ENCODE data around the gene MYCBPAP. TPM values are rescaled to one million over a fixed set of nuclear protein-coding genes. Genes with fewer than 3 reads are reported as not detected.
A peak's percentile ranks its signal among the peaks of the same experiment; 100 is the strongest.

Gene MYCBPAP
- total RNA-seq, 2 donors from 2014 or later: 0.56 to 2.8 TPM

DNA sequence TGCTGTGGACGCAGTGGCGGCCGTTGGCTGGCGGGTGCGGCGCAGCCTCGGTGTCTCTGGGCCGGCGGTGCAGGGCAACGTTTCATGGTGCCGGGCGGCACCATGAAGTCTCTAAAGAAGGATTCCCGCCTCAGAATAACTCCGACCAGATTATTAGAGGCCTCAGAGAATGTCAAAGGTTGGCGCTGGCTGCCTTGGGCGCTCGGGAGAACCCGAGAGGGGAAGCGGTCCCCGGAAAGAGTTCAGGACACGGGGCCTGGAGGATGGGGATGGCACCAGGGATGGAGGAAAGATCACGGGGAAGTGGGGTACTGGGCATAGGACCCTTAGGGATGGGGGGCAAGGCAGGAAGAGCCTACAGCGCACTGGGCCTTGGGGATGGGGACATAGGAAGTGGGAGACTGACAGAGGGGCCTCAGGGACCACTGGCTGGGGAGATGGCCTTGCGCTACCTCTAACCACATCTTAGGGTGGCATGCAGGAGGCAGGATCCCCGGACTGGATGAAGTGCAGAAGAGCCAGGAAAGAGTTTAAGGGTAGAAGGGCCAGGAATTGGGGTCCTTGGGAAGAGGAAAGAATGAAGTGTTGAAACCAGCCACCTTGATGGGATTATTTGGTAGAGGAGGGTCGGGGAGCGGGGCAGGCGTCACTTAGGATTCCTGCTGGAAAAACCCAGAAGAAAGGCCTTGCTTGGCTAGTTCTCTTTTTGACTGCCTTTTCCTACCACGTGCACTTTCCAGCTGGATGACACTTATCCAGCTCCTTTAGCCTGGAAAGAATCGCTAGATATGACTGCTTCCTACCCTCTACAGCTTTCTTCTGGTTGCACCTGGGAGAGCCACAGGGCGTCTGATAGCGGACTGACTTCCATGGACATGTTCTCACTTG lies 578 bp downstream of the MYCBPAP start:
- no peaks in the 10 kb centered on the region for H3K27me3 ChIP-seq
- no peak for TF ChIP-seq CTCF (IDR thresholded peaks at IDR 0.05)
- H3K9ac ChIP-seq (ENCODE audit: low read depth in 2 of 2, low read length in 2 of 2): peak overlapping the region; percentile 44 to 51
- H3K4me1 ChIP-seq: no peaks in the 10 kb centered on the region
- peak overlapping the region; percentile 25 for H3K27ac ChIP-seq
- intact Hi-C loops (cut with DNase I): no loop called here
- H3K9me3 ChIP-seq: no peaks in the 10 kb centered on the region
- peak overlapping the region; percentile 54 for H3K4me3 ChIP-seq
- no peak for DNase-seq
- H3K36me3 ChIP-seq: no peaks in the 10 kb centered on the region

GRCh38 chr17:50511058-50511457 lies 2.8 kb downstream of the MYCBPAP start:
- Histone ChIP-seq H3K9me3 (no peaks in the 10 kb centered on the region), H3K4me1 (no peaks in the 10 kb centered on the region), H3K36me3 (no peaks in the 10 kb centered on the region), H3K27ac (no peak overlapping the region), H3K27me3 (no peaks in the 10 kb centered on the region), H3K9ac (ENCODE audit: low read depth in 2 of 2, low read length in 2 of 2) (no peak overlapping the region), H3K4me3 (no peak overlapping the region)
- TF ChIP-seq CTCF (IDR thresholded peaks at IDR 0.05): no peak
- intact Hi-C loops (cut with DNase I): no loop called here
- no peak for DNase-seq

- no peaks in the 10 kb centered on the region for H3K36me3 ChIP-seq
- no peak for TF ChIP-seq CTCF (IDR thresholded peaks at IDR 0.05)
- no peak for DNase-seq
- H3K4me3 ChIP-seq: no peak overlapping the region
- no peak overlapping the region for H3K27ac ChIP-seq
- no peaks in the 10 kb centered on the region for H3K9me3 ChIP-seq
- intact Hi-C loops (cut with DNase I): no loop called here
- no peaks in the 10 kb centered on the region for H3K27me3 ChIP-seq
- H3K4me1 ChIP-seq: no peaks in the 10 kb centered on the region
- no peak overlapping the region for H3K9ac ChIP-seq (ENCODE audit: low read depth in 2 of 2, low read length in 2 of 2)
These were observed 5.3 kb downstream of the MYCBPAP start for GRCh38 chr17:50513495-50513894.

DNA sequence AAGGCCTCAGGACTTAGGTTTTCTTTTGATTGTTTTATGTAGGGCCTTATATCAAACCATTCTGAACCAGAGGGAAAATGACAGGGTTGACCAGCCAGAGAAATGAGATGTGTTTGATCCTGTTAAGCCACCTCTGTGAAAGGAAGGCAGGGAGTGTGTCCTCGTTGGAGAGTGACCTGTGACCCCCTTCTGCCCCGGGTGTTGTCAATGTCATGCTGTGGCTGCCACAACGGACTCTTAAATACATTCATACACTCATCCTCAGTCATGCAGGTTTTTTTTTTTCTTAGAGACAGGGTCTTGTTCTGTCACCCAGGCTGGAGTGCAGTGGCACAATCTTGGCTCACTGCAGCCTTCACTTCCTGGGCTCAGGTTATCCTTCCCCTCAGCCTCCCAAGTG lies 6.1 kb downstream of the MYCBPAP start:
- Histone ChIP-seq H3K27me3 (no peaks in the 10 kb centered on the region), H3K36me3 (no peaks in the 10 kb centered on the region), H3K4me3 (no peak overlapping the region), H3K27ac (no peak overlapping the region), H3K9ac (ENCODE audit: low read depth in 2 of 2, low read length in 2 of 2) (no peak overlapping the region), H3K4me1 (no peaks in the 10 kb centered on the region), H3K9me3 (no peaks in the 10 kb centered on the region)
- DNase-seq: no peak
- intact Hi-C loops (cut with DNase I): no loop called here
- no peak for TF ChIP-seq CTCF (IDR thresholded peaks at IDR 0.05)

GRCh38 chr17:50514936-50515702 lies 6.9 kb downstream of the MYCBPAP start:
- Histone ChIP-seq H3K4me1 (no peaks in the 10 kb centered on the region), H3K9me3 (no peaks in the 10 kb centered on the region), H3K4me3 (no peak overlapping the region), H3K27me3 (no peaks in the 10 kb centered on the region), H3K27ac (no peak overlapping the region), H3K36me3 (no peaks in the 10 kb centered on the region), H3K9ac (ENCODE audit: low read depth in 2 of 2, low read length in 2 of 2) (no peak overlapping the region)
- no peak for DNase-seq
- intact Hi-C loops (cut with DNase I): no loop called here
- TF ChIP-seq CTCF (IDR thresholded peaks at IDR 0.05): no peak
